Measurements from ENCODE around the gene IL32. TPM values are rescaled to one million over a fixed set of nuclear protein-coding genes. Genes with fewer than 3 reads are reported as not detected.
"Not testable (repeated sequence)": the region's sequence is repeated elsewhere in the genome, so short reads cannot be mapped to it uniquely, and the experiment has no call there.

IL32 gene
- total and polyA plus RNA-seq, 7 donors, result 90.5 to 749 (median 192) TPM

GRCh38 chr16:3073448-3073847, 8.0 kb downstream of the IL32 start:
- TF ChIP-seq CTCF (IDR thresholded peaks at IDR 0.05), result no peak
- no peaks in the 10 kb centered on the region for H3K27me3 ChIP-seq (ENCODE audit: insufficient read depth in 3 of 3, low read length in 2 of 3)
- intact Hi-C loops (cut with DNase I), result no loop called here
- ATAC-seq (no peak), DNase-seq (no peak)
- H3K36me3 ChIP-seq (ENCODE audit: insufficient read depth in 1 of 2, low read depth in 1 of 2), result peaks cover 0 to 3% of the 10 kb centered on the region in 2 donors
- H3K27ac ChIP-seq, result no peak overlapping the region
- 79 to 88% (median 82%) methylated on average over 7 of the region's 7 CpGs for WGBS, 3 donors
- H3K9me3 ChIP-seq, result no peaks in the 10 kb centered on the region
- H3K4me3 ChIP-seq, result no peak overlapping the region
- no peaks in the 10 kb centered on the region for H3K4me1 ChIP-seq

- no peak overlapping the region for H3K4me3 ChIP-seq
- peak in 1 of 2 donors; percentile 55 for DNase-seq
- TF ChIP-seq CTCF (IDR thresholded peaks at IDR 0.05), result no peak
- ATAC-seq, result peak in 2 of 4 donors; percentile 32 to 48
- 62 to 71% (median 71%) methylated on average over 8 to 9 of the region's 9 CpGs for WGBS, 3 donors
- no peaks in the 10 kb centered on the region for H3K9me3 ChIP-seq
- no peak overlapping the region for H3K27ac ChIP-seq
- no peaks in the 10 kb centered on the region for H3K4me1 ChIP-seq
- H3K27me3 ChIP-seq (ENCODE audit: insufficient read depth in 3 of 3, low read length in 2 of 3), result no peaks in the 10 kb centered on the region
- no peaks in the 10 kb centered on the region for H3K36me3 ChIP-seq (ENCODE audit: insufficient read depth in 1 of 2, low read depth in 1 of 2)
- intact Hi-C loops (cut with DNase I), result no loop called here
Measured at GRCh38 chr16:3074860-3075522, 9.6 kb downstream of the IL32 start.

- H3K4me3 ChIP-seq, result no peak overlapping the region
- H3K9me3 ChIP-seq, result no peaks in the 10 kb centered on the region
- ATAC-seq (no peak), DNase-seq (no peak)
- TF ChIP-seq CTCF (IDR thresholded peaks at IDR 0.05), result no peak
- H3K4me1 ChIP-seq, result no peaks in the 10 kb centered on the region
- 36 to 42% (median 40%) methylated on average over 10 of the region's 10 CpGs for WGBS, 3 donors
- H3K36me3 ChIP-seq (ENCODE audit: insufficient read depth in 1 of 2, low read depth in 1 of 2), result no peaks in the 10 kb centered on the region
- intact Hi-C loops (cut with DNase I), result no loop called here
- no peak overlapping the region for H3K27ac ChIP-seq
- H3K27me3 ChIP-seq (ENCODE audit: insufficient read depth in 3 of 3, low read length in 2 of 3), result no peaks in the 10 kb centered on the region
Measured at GRCh38 chr16:3075523-3075915, 10.1 kb downstream of the IL32 start.

DNA sequence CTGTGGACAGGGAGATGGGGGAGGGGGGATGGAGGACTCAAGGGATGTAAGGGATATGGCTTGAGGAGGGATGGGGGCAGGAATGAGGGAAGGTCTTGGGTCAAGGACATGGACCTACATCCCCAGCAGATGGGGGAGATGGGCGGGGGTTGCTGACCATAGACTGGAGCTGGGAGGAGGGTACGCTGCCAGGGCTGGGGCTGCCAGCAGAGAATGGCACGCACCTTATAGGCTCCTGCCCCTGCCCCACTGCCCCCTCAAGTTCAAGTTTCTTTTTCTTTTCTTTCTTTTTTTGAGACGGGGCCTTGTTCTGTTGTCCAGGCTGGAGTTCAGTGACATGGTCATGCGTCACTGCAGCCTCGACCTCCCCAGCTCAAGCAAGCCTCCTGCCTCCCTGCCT, 10.5 kb downstream of the IL32 start:
- DNase-seq, result peak in 1 of 2 donors; percentile 32
- H3K4me3 ChIP-seq; H3K4me1 ChIP-seq; H3K36me3 ChIP-seq (ENCODE audit: insufficient read depth in 1 of 2, low read depth in 1 of 2); intact Hi-C loops (cut with DNase I); H3K9me3 ChIP-seq; H3K27me3 ChIP-seq (ENCODE audit: insufficient read depth in 3 of 3, low read length in 2 of 3); H3K27ac ChIP-seq; ATAC-seq: not testable (repeated sequence)
- 86 to 100% (median 89%) methylated on average over 4 to 6 of the region's 6 CpGs for WGBS, 3 donors

DNA sequence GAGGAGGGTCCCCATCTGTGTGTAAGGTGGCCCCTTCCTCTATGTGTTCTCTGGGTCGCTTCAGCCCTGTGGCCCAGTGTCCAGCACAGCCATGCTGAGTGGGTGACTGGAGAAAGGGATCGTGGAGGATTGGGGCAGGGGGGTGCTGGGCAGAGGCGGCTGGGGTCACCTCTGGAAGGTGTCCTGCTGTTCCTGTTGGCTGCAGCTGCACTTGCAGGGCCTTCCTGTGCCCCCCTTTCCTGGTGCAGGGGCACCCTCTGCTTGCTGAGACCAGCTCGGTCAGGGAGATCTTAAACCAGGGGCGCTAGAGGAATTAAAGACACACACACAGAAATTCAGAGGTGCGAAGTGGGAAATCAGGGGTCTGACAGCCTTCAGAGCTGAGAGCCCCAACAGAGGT, 11.1 kb downstream of the IL32 start:
- intact Hi-C loops (cut with DNase I), result no loop called here

More for the DNA sequence above, 11.1 kb downstream of the IL32 start:
- H3K27me3 ChIP-seq (ENCODE audit: insufficient read depth in 3 of 3, low read length in 2 of 3), result no peaks in the 10 kb centered on the region
- H3K36me3 ChIP-seq (ENCODE audit: insufficient read depth in 1 of 2, low read depth in 1 of 2), result no peaks in the 10 kb centered on the region
- H3K27ac ChIP-seq, result no peak overlapping the region
- H3K4me1 ChIP-seq, result no peaks in the 10 kb centered on the region
- ATAC-seq (no peak), DNase-seq (peak in 1 of 2 donors; percentile 48)
- WGBS, 3 donors, result 60 to 71% (median 69%) methylated on average over 6 of the region's 6 CpGs
- no peak overlapping the region for H3K4me3 ChIP-seq
- TF ChIP-seq CTCF (IDR thresholded peaks at IDR 0.05), result no peak
- H3K9me3 ChIP-seq, result no peaks in the 10 kb centered on the region

Data from psoas muscle (tissue), 8 donors.